Effector CD4-positive, alpha-beta T cell (primary cell): ENCODE data around the gene CALCB. TPM values are rescaled to one million over a fixed set of nuclear protein-coding genes. Genes with fewer than 3 reads are reported as not detected.
"Not testable (repeated sequence)": the region's sequence is repeated elsewhere in the genome, so short reads cannot be mapped to it uniquely, and the experiment has no call there.

Experiments
- DNase-seq: peaks from one replicate; pipeline ENCODE4 v3.0.0-alpha.2; 2020
- total RNA-seq: gene quantifications from one replicate; lab custom pipeline; 2026; lab: John Stamatoyannopoulos, UW

Gene CALCB
- total RNA-seq, result not detected

- no peak for DNase-seq
Observed at GRCh38 chr11:15073361-15074205, at the start of gene CALCB. CALCB (plus strand) TSS chr11:15073593; CDS start chr11:15074719, 1,126 bp downstream.

DNA sequence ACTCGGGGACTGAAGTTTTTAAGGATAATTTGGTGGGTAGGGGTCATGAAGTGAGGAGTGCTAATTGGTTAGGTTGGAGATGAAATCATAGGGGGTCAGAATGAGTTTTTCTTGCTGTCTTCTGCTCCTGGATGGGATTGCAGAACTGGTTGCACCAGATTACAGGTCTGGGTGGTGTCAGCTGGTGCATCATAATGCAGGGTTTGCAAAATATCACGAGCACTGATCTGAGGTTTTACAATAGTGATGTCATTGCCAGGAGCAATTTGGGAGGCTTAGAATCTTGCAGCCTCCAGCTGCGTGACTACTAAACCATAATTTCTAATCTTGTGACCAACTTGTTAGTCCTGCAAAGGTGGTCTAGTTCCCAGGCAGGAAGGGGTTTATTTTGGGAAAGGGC lies 46.4 kb upstream of the CALCB start:
- no peak for DNase-seq

GRCh38 chr11:15027956-15028355 lies 45.4 kb upstream of the CALCB start:
- DNase-seq, result no peak

DNA sequence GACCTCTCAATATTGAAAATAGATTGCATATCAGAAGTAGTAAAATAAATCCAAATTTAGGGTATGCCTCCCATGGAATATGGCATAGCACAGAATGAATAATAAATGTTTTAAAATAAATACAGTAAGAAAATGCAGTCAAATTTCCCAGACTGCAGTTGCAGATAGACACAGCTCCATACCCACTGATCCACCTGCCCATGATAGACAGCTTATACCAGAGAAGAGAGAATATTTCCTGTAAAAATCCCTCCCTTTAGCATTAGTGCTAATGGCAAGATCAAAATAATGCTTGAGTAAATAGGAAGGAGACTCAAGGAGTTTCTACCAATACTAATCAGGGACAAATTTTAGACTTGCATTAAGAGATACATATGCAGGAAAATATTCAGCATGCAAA lies 45.0 kb upstream of the CALCB start:
- DNase-seq, result no peak

- DNase-seq, result not testable (repeated sequence)
Observed at GRCh38 chr11:15031945-15032344, 41.4 kb upstream of the CALCB start.

DNA sequence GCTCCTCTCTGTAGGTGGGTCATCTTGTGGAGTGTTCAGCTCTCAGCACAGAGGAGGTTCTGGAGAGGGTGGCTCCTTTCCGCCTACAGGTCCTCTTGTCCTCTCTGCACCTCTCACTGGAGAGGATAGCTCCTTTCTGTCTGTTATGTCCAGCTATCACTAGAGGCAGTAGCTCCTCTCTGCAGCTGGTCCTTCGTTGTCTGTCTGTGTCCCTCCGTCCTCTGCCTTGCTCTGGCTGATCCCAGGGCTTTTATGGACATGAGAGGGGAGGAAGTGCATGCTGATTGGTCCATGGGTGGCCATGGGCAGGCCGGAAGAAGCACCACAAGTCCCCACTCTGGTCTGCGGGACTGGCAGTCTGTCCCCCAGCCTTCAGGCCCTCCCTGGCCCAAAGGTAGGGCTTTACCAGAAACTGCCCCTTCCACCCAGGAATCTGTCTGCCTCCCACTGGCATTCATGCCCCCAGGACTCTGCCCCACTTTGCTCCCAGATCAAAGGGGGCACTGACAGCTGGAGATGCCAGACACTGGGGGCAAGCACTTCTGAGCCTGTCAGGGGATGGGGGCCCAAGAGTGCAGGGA lies 38.6 kb upstream of the CALCB start:
- DNase-seq, result no peak

- no peak for DNase-seq
Observed at GRCh38 chr11:15035283-15035682, 38.1 kb upstream of the CALCB start.

- no peak for DNase-seq
Observed at GRCh38 chr11:15038963-15039362, 34.4 kb upstream of the CALCB start.

GRCh38 chr11:15045209-15045608 lies 28.2 kb upstream of the CALCB start:
- DNase-seq, result no peak

DNA sequence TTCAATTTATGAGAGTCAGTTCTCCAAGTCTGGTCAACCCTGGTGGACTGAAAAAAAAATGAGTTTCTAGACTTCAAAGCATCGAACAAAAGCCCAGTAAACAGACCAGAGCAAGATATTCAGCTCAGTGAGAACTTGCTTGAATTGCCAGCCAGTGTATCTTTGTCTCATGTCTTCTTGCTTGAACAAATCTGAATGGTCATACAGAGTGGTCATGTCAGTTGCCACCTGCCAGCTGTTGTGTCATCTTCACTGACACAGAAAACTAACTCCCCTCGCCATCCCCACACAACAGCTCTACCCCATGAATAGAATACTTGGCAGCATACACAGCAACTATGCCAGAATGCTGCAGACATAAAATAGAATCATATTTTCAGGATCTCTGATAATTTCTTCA lies 27.5 kb upstream of the CALCB start:
- DNase-seq, result no peak

GRCh38 chr11:15046673-15047072 lies 26.7 kb upstream of the CALCB start:
- DNase-seq, result not testable (repeated sequence)

DNA sequence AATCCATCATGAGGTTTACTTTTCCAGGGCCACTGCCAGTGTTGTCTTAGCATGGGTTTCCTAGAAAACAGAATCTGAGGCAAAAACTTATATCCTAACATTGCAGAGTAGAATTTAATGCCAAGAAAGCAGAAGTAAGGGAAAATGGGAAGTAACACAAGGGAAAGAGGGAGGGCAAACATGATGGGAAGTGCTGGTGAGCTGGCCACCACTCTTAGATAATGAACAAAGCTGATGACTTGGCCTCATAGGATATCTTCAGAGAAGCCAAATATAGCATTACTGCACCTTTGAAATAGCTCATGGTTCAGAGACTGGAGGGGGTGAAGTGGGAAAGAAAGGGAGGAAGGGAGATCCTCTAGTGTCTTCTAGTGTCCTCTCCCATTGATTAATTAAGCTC lies 24.8 kb upstream of the CALCB start:
- no peak for DNase-seq

DNA sequence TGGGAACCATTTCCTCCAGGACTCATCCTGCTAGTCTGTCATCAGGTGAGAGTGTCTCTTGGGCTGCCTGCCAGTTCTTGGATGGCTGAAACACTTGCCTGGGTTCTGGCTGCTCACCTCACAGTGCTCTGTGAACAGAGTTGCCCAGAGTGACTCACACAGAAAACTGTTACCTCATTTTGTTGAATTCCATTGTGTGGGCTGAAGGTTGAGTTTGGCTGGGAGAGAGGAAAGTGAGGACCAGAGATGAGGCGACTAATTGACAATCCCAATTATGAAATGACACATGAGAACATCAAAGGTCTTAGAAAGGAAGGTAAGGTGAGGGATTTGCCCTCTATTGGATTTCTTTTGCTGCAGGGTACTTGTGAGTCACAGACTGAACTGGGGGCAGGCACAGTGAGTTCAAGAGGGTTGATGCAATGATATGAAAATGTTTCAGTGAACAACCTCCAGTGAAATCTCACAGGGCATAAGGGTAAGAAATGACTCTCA lies 20.2 kb upstream of the CALCB start:
- no peak for DNase-seq

GRCh38 chr11:15055620-15056356 lies 17.6 kb upstream of the CALCB start:
- no peak for DNase-seq

DNA sequence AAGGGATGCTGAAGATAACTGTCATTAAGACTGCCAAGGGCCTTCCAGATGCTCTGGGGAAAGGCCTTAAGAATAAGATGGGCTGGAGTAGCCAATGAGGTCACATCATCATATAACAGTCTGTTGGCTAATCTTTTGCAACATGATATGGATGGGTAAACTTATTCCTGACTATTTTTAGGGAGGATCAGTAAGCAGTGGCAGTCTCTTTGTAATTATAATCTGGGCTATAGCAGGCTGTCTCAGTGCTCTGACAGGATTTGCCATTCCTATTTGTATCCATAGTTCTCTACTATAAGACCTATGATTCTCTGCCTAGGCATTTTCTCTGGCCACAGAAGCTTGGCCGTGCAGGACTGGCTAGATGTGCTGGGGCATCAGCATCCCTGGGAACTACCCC lies 16.1 kb upstream of the CALCB start:
- no peak for DNase-seq

DNA sequence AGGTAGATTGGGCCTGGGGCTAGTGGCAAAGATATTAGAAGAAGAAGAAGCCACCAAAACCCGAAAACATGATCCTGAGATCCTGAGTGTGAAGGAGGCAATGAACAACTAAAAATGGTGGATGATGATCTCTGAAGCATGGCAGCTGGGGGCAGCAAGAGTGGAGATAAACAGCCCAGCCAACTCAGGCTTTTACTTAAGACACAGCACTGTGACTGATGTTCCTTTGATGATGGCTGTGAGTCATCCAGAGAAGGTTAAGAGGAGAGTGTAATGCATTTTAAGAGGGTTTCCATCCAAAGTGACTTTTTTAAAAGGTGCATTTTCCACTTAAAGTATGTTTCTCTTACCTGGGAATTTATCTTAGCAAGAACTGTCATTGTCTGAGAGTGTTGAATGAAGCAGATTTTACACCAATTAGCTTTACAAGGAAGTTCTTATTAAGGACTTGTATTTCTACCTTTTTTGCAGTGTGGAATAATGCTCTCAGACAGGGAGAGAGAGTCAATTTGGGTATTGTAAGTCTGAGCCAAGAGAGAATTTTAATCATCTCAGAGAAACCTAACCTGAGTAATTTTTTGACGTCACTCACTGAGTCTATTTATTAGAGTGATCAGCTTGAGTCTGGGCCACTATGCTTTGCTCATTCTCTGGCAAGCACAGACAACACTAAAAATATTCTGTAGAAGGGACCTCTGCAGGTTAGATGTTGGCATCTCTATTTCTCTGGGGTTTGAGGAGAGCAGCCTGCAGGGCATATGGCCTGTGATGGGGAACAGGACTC lies 14.1 kb upstream of the CALCB start:
- DNase-seq, result no peak

- no peak for DNase-seq
Observed at GRCh38 chr11:15062599-15062998, 10.8 kb upstream of the CALCB start.

- DNase-seq, result not testable (repeated sequence)
Observed at GRCh38 chr11:15069751-15070150, 3.6 kb upstream of the CALCB start.

- no peak for DNase-seq
Observed at GRCh38 chr11:15071556-15072255, 1.7 kb upstream of the CALCB start.

GRCh38 chr11:15072551-15073143 lies 746 bp upstream of the CALCB start:
- no peak for DNase-seq
